SK-MEL-5 (cell line): Measurements from ENCODE around the gene HBG1. TPM values are rescaled to one million over a fixed set of nuclear protein-coding genes. Genes with fewer than 3 reads are reported as not detected.

Experiments
- DNase-seq: peaks from one replicate; pipeline ENCODE4 v3.0.0-alpha.2; 2016; ENCODE audit warnings: low read depth, low spot score
- in situ Hi-C: cut with HindIII; loops from 2 replicates; pipeline ENCODE4 v1.10.0; 2016; ENCODE audit warnings: low sequenced_read_pairs, high pct_unique_total_duplicates, low pct_unique_long_range_greater_than_20kb
- total RNA-seq: library from RNA; depleted of rRNA; stranded (reverse); fragments of >200 nt; shearing (Covaris generic); gene quantifications from 2 replicates; pipeline ENCODE4 v1.2.3, GENCODE V29; 2014; rRNA removed

HBG1 gene
- total RNA-seq, 1 experiment from 2014 or later, result not detected

DNA sequence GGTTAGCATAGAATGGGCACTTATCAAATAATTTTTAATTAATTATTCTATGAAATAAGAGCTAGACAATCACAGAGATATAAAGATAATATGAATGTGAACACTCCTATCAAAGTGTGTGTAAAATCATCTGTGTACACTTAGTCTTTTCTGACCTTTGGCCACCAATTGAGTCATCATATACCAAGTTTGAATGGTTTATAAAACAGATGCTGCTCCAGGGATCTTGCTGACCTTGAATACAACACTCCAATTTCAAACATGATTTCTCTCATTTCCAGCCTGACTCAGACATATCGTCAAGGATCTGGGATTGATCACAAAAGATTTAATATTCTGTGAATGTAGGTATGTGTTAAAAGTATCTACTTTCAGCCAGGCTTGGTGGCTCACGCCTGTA lies 46.3 kb downstream of the HBG1 start:
- DNase-seq, result no peak
- in situ Hi-C loops, result no loop called here

- in situ Hi-C loops, result no loop called here
- DNase-seq, result no peak
These were observed 49.1 kb downstream of the HBG1 start, which contains the start of gene OR51V1 for GRCh38 chr11:5200582-5200981. TSS of gene OR51V1 (minus strand) at chr11:5200682. CDS start at chr11:5200682, 0 bp downstream.

DNA sequence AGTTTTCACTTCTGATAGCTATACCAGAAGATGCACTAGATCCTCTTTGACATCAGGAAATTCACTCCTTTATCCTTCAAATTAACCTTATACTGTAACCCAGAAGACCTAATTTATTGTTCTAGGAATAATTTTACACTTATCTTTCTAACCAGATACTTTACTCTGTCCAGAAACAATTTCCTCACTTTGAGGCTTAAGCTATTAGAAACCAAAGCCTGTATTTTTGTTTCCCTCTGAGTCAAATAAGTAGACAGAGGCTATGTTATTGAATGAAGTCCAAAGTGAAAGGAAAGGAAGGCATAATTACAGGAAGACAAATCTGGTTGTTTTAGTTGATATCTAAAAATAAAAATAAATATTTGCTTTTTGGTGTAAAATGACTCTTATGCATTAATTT lies 51.4 kb downstream of the HBG1 start:
- in situ Hi-C loops, result no loop called here
- DNase-seq, result no peak

Other genes starting within 250 kb of the HBG1 start
- not detected in 2 replicates for gene OR52J3, start 203.3 kb downstream of the HBG1 start, total RNA-seq
- gene OR52E2, start 190.2 kb downstream of the HBG1 start, total RNA-seq, result not detected in 2 replicates
- gene OR52E1, start 180.3 kb downstream of the HBG1 start, total RNA-seq, result not detected in 2 replicates
- not detected in 2 replicates for gene OR52A5, start 111.5 kb downstream of the HBG1 start, total RNA-seq
- gene OR52A1, start 95.1 kb downstream of the HBG1 start, total RNA-seq, result 0.05 TPM in 1 of 2 replicates, not detected in the other
- not detected in 2 replicates for gene OR51V1, start 49.2 kb downstream of the HBG1 start, total RNA-seq
- not detected in 2 replicates for gene HBB, start 22.8 kb downstream of the HBG1 start, total RNA-seq
- gene HBD, start 15.4 kb downstream of the HBG1 start, total RNA-seq, result not detected in 2 replicates
- gene HBG2, start 4.9 kb upstream of the HBG1 start, total RNA-seq, result 1.4 and 4.4 TPM in 2 replicates
- gene HBE1, start 20.1 kb upstream of the HBG1 start, total RNA-seq, result 21.8 and 22.2 TPM in 2 replicates
- gene OR51B4, start 52.1 kb upstream of the HBG1 start, total RNA-seq, result 9.0 and 10.7 TPM in 2 replicates
- 0.53 and 0.83 TPM in 2 replicates for gene OR51B2, start 74.4 kb upstream of the HBG1 start, total RNA-seq
- 15.1 and 15.8 TPM in 2 replicates for gene OR51B5, start 93.7 kb upstream of the HBG1 start, total RNA-seq
- gene OR51B6, start 101.7 kb upstream of the HBG1 start, total RNA-seq, result not detected in 2 replicates
- not detected in 2 replicates for gene OR51M1, start 134.0 kb upstream of the HBG1 start, total RNA-seq
- not detected in 2 replicates for gene OR51Q1, start 172.3 kb upstream of the HBG1 start, total RNA-seq
- 0.63 TPM in 1 of 2 replicates, not detected in the other for gene OR51I1, start 191.7 kb upstream of the HBG1 start, total RNA-seq
- not detected in 2 replicates for gene OR51I2, start 199.5 kb upstream of the HBG1 start, total RNA-seq
- gene OR52D1, start 238.8 kb upstream of the HBG1 start, total RNA-seq, result not detected in 2 replicates